Natural killer cell (primary cell): Measurements from ENCODE around the gene RAB4B. TPM values are rescaled to one million over a fixed set of nuclear protein-coding genes. Genes with fewer than 3 reads are reported as not detected.
"Not testable (repeated sequence)": the region's sequence is repeated elsewhere in the genome, so short reads cannot be mapped to it uniquely, and the experiment has no call there.

Source experiments
- ATAC-seq, 3 donors: fragments of 150-1000 bp in 2 of 3; fragments of 200-7000 bp in 1 of 3; cut with Tn5 transposase; 1 replicate in 1 of 3; 2 replicates in 2 of 3; pipeline ENCODE4 v1.10.0; 2021; ENCODE audit warnings: mild to moderate bottlenecking in 2 of 3, moderate library complexity in 2 of 3
- DNase-seq, 2 donors: peaks; one replicate each; pipeline versions ENCODE4 v3.0.0 to v3.0.0-alpha.2; 2013 to 2021; ENCODE audit warnings: mixed read lengths in 1 of 2
- H3K27ac ChIP-seq: one replicate; pipeline ENCODE4 v1.5.1; 2013; ENCODE audit warnings: mild to moderate bottlenecking, low read length
- H3K27me3 ChIP-seq: one replicate; pipeline ENCODE4 v1.6.1; 2013; ENCODE audit warnings: low read length; ENCODE audit not compliant: control insufficient read depth, insufficient read depth
- H3K36me3 ChIP-seq: one replicate; pipeline ENCODE4 v1.6.1; 2013; ENCODE audit warnings: low read length; ENCODE audit not compliant: control insufficient read depth, insufficient read depth
- H3K4me1 ChIP-seq: one replicate; pipeline ENCODE4 v1.6.1; 2013; ENCODE audit warnings: low read length; ENCODE audit not compliant: control insufficient read depth, insufficient read depth
- H3K4me3 ChIP-seq: one replicate; pipeline ENCODE4 v1.5.1; 2013; ENCODE audit warnings: low read length
- H3K9me3 ChIP-seq: one replicate; pipeline ENCODE4 v1.6.1; 2013; ENCODE audit warnings: low read length; ENCODE audit not compliant: control insufficient read depth, insufficient read depth
- H3K27ac Mint-ChIP-seq, 2 donors: one replicate each; pipeline ENCODE4 v1.8.0; 2022; ENCODE audit warnings: mild to moderate bottlenecking in 2 of 2, mixed read lengths in 2 of 2, moderate library complexity in 1 of 2
- H3K27me3 Mint-ChIP-seq, 2 donors: one replicate each; pipeline ENCODE4 v1.8.0; 2022; ENCODE audit warnings: low read depth in 2 of 2, mixed read lengths in 2 of 2
- H3K36me3 Mint-ChIP-seq: one replicate; pipeline ENCODE4 v1.8.0; 2022; ENCODE audit warnings: mixed read lengths
- H3K4me1 Mint-ChIP-seq, 2 donors: one replicate each; pipeline ENCODE4 v1.8.0; 2022; ENCODE audit warnings: mixed read lengths in 2 of 2
- H3K4me3 Mint-ChIP-seq: one replicate; pipeline ENCODE4 v1.8.0; 2022; ENCODE audit warnings: mild to moderate bottlenecking, moderate library complexity, mixed read lengths
- H3K9me3 Mint-ChIP-seq, 2 donors: one replicate each; pipeline ENCODE4 v1.8.0; 2022; ENCODE audit warnings: mixed read lengths in 2 of 2
- CTCF ChIP-seq: fragments of 200-600 bp; IDR thresholded peaks from one replicate; pipeline ENCODE4 v1.8.0; 2022; ENCODE audit warnings: antibody characterized with exemption
- WGBS: methylation state at CpG from one replicate; pipeline ENCODE4 v1.1.7; 2013; ENCODE audit warnings: missing lambda C conversion rate; ENCODE audit not compliant: insufficient coverage; 5-methylcytosine and 5-hydroxymethylcytosine counted together
- intact Hi-C: fragments of 100-400 bp; cut with micrococcal nuclease; formaldehyde crosslinking; loops from one replicate; pipeline ENCODE4 v1.14.2; 2022
- total RNA-seq, 4 donors: library from RNA; stranded (reverse); fragments of 120-200 nt in 1 of 4; gene quantifications; one replicate each; pipeline versions ENCODE4 v1.2.3 to v1.2.4, GENCODE V29; 2013 to 2022

The RAB4B gene
- total RNA-seq, 3 donors from 2014 or later (not counting 1 experiment from before 2014, with no cell fraction given) = 97.8 to 99.8 (median 98.6) TPM

- not testable (repeated sequence) for ATAC-seq, DNase-seq, H3K4me3 ChIP-seq, H3K9me3 ChIP-seq, H3K27me3 Mint-ChIP-seq, H3K9me3 Mint-ChIP-seq, H3K27ac ChIP-seq, H3K36me3 ChIP-seq, H3K27me3 ChIP-seq, H3K36me3 Mint-ChIP-seq
- peaks cover 53% of the 10 kb centered on the region for H3K4me1 ChIP-seq
- Mint-ChIP-seq H3K27ac (peak overlapping the region; percentile 85 to 92), H3K4me1 (peaks cover 41 to 59% of the 10 kb centered on the region in 2 donors), H3K4me3 (peak overlapping the region; percentile 51)
- 100% methylated on average over 4 of the region's 6 CpGs for WGBS
- intact Hi-C loops = loop anchor here (1.0 to 10.0 kb wide), 5 partner anchors 27 to 479 kb away; partner anchors contain the start of gene HNRNPUL1
Measured at GRCh38 chr19:40825460-40826095, 47.5 kb downstream of the RAB4B start.

GRCh38 chr19:40826312-40826698, 48.3 kb downstream of the RAB4B start:
- 100% methylated on average over 7 of the region's 14 CpGs for WGBS
- H3K27ac ChIP-seq = peak overlapping the region; percentile 79
- peak overlapping the region; percentile 48 for H3K4me3 Mint-ChIP-seq
- not testable (repeated sequence) for H3K4me3 ChIP-seq, H3K9me3 Mint-ChIP-seq, H3K36me3 Mint-ChIP-seq, H3K27me3 Mint-ChIP-seq, DNase-seq, H3K36me3 ChIP-seq, H3K27me3 ChIP-seq, H3K9me3 ChIP-seq
- peak in 2 of 3 donors; percentile 1 to 2 for ATAC-seq
- H3K4me1 ChIP-seq = peaks cover 53% of the 10 kb centered on the region
- H3K27ac Mint-ChIP-seq = peak overlapping the region; percentile 85 to 92
- peaks cover 41 to 59% of the 10 kb centered on the region in 2 donors for H3K4me1 Mint-ChIP-seq
- intact Hi-C loops = loop anchor here (1.0 to 10.0 kb wide), 5 partner anchors 28 to 478 kb away; partner anchors contain the start of gene HNRNPUL1

- not testable (repeated sequence) for H3K9me3 ChIP-seq, H3K27me3 ChIP-seq, H3K4me3 ChIP-seq, H3K27me3 Mint-ChIP-seq, H3K9me3 Mint-ChIP-seq, H3K36me3 ChIP-seq, H3K36me3 Mint-ChIP-seq
- ATAC-seq (peak; percentile 81 to 92 (median 89)), DNase-seq (peak; percentile 80 to 92)
- Mint-ChIP-seq H3K4me1 (peaks cover 41 to 59% of the 10 kb centered on the region in 2 donors), H3K27ac (peak overlapping the region; percentile 85 to 92), H3K4me3 (peak overlapping the region; percentile 48)
- Histone ChIP-seq H3K4me1 (peaks cover 53% of the 10 kb centered on the region), H3K27ac (peak overlapping the region; percentile 79)
- 44% methylated on average over 29 of the region's 29 CpGs for WGBS
- intact Hi-C loops = loop anchor here (1.0 to 10.0 kb wide), 5 partner anchors 29 to 478 kb away; partner anchors contain the start of gene HNRNPUL1
Measured at GRCh38 chr19:40826699-40827385, 48.8 kb downstream of the RAB4B start.

- no peaks in the 10 kb centered on the region for H3K36me3 ChIP-seq
- TF ChIP-seq CTCF = no peak
- no peak overlapping the region for H3K4me3 ChIP-seq
- peak overlapping the region; percentile 48 for H3K4me3 Mint-ChIP-seq
- H3K4me1 Mint-ChIP-seq = peaks cover 41 to 61% of the 10 kb centered on the region in 2 donors
- H3K27me3 ChIP-seq = no peaks in the 10 kb centered on the region
- H3K36me3 Mint-ChIP-seq = no peaks in the 10 kb centered on the region
- H3K27me3 Mint-ChIP-seq = no peaks in the 10 kb centered on the region
- H3K4me1 ChIP-seq = peaks cover 53% of the 10 kb centered on the region
- peak overlapping the region; percentile 79 for H3K27ac ChIP-seq
- peaks cover 0 to 3% of the 10 kb centered on the region in 2 donors for H3K9me3 Mint-ChIP-seq
- 97% methylated on average over 22 of the region's 22 CpGs for WGBS
- peak overlapping the region; percentile 85 to 92 for H3K27ac Mint-ChIP-seq
- DNase-seq = no peak
- no peaks in the 10 kb centered on the region for H3K9me3 ChIP-seq
- intact Hi-C loops = loop anchor here (2.0 to 10.0 kb wide), 3 partner anchors 293 to 477 kb away; partner anchors contain the start of gene HNRNPUL1
- ATAC-seq = no peak
Measured at GRCh38 chr19:40827386-40828247, 49.6 kb downstream of the RAB4B start.
